Measurements from ENCODE around the gene HEMK1. TPM values are rescaled to one million over a fixed set of nuclear protein-coding genes. Genes with fewer than 3 reads are reported as not detected.

Gene HEMK1
- total RNA-seq, 1 donor from 2014 or later: 29.3 TPM

GRCh38 chr3:50573566-50574443 lies 4.5 kb downstream of the HEMK1 start:
- DNase-seq (ENCODE audit: low spot score): no peak

- DNase-seq (ENCODE audit: low spot score): no peak
These were observed 5.1 kb downstream of the HEMK1 start for GRCh38 chr3:50574444-50574831.

GRCh38 chr3:50575372-50575771 lies 6.0 kb downstream of the HEMK1 start:
- no peak for DNase-seq (ENCODE audit: low spot score)

GRCh38 chr3:50577348-50577747 lies 8.0 kb downstream of the HEMK1 start:
- no peak for DNase-seq (ENCODE audit: low spot score)

GRCh38 chr3:50580683-50581458 lies 11.5 kb downstream of the HEMK1 start:
- DNase-seq (ENCODE audit: low spot score): no peak

- DNase-seq (ENCODE audit: low spot score): no peak
These were observed 12.1 kb downstream of the HEMK1 start for GRCh38 chr3:50581459-50581842.

- no peak for DNase-seq (ENCODE audit: low spot score)
These were observed 12.8 kb downstream of the HEMK1 start for GRCh38 chr3:50582083-50582482.

GRCh38 chr3:50583897-50584296 lies 14.6 kb downstream of the HEMK1 start:
- DNase-seq (ENCODE audit: low spot score): no peak

GRCh38 chr3:50584391-50584790 lies 15.1 kb downstream of the HEMK1 start:
- DNase-seq (ENCODE audit: low spot score): no peak

- no peak for DNase-seq (ENCODE audit: low spot score)
These were observed 16.8 kb downstream of the HEMK1 start for GRCh38 chr3:50585919-50586762.

GRCh38 chr3:50586763-50587070 lies 17.4 kb downstream of the HEMK1 start:
- no peak for DNase-seq (ENCODE audit: low spot score)

- no peak for DNase-seq (ENCODE audit: low spot score)
These were observed 18.1 kb downstream of the HEMK1 start for GRCh38 chr3:50587373-50587772.

GRCh38 chr3:50587806-50588758 lies 18.8 kb downstream of the HEMK1 start:
- DNase-seq (ENCODE audit: low spot score): no peak

GRCh38 chr3:50588759-50589433 lies 19.6 kb downstream of the HEMK1 start:
- no peak for DNase-seq (ENCODE audit: low spot score)

GRCh38 chr3:50591196-50591741 lies 21.9 kb downstream of the HEMK1 start:
- no peak for DNase-seq (ENCODE audit: low spot score)

GRCh38 chr3:50592568-50592967 lies 23.2 kb downstream of the HEMK1 start:
- no peak for DNase-seq (ENCODE audit: low spot score)

- no peak for DNase-seq (ENCODE audit: low spot score)
These were observed 25.0 kb downstream of the HEMK1 start for GRCh38 chr3:50594253-50594785.

- DNase-seq (ENCODE audit: low spot score): no peak
These were observed 29.9 kb downstream of the HEMK1 start for GRCh38 chr3:50599115-50599715.

- no peak for DNase-seq (ENCODE audit: low spot score)
These were observed 30.4 kb downstream of the HEMK1 start for GRCh38 chr3:50599716-50600118.
